HG02852 (cell line): ENCODE measurements around the gene DVL2.

Source experiments
- ATAC-seq: cut with Tn5 transposase; IDR thresholded peaks from one replicate; pipeline ENCODE4 v1.9.1; 2021; ENCODE audit warnings: mild to moderate bottlenecking, moderate library complexity; ENCODE audit not compliant: unreplicated experiment

The DVL2 gene

DNA sequence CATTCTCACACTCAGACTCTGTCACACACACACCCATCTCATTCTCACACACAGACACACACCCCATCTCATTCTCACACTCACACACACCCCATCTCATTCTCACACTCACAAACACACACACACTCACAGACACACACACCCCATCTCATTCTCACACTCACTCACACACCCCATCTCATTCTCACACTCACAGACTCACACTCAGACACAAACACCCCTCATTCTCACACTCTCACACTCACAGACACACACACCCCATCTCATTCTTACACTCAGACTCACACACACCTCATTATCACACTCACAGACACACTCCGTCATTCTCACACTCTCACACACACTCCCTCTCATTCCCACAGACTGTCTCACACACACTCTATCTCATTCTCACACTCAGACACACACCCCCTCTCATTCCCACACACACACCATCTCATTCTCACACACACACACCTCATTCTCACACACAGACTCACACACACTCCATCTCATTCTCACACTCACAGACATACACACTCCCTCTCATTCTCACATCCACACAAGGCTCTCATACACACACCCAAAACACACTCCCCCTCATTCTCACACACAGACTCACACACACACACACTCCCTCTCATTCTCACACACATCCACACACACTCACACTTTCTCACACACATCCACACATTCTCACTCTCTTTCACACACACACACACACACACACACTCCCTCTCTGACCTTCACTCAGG lies 58.0 kb downstream of the DVL2 start:
- ATAC-seq, result no peak
